Endothelial cell of umbilical vein (primary cell): ENCODE measurements around the gene PRR3.

ENCODE experiments used
- EZH2 ChIP-seq: IDR thresholded peaks from 2 replicates; pipeline ENCODE4 v1.6.1; 2012; ENCODE audit warnings: borderline replicate concordance, low read depth, mild to moderate bottlenecking, moderate library complexity, low read length, inconsistent platforms; ENCODE audit not compliant: severe bottlenecking
- POLR2A ChIP-seq: IDR thresholded peaks from 2 replicates; pipeline ENCODE4 v1.6.1; 2012; ENCODE audit warnings: low read depth, mild to moderate bottlenecking, control low read depth, low read length
- POLR2AphosphoS5 ChIP-seq: IDR thresholded peaks from 2 replicates; pipeline ENCODE4 v1.6.1; 2012; ENCODE audit warnings: low read depth, mild to moderate bottlenecking, control low read depth, low read length, moderate library complexity; ENCODE audit not compliant: insufficient read depth
- TF ChIP-seq, protein P1 (sequence below), 2 donors: IDR thresholded peaks; 1 replicate in 1 of 2; 2 replicates in 1 of 2; pipeline ENCODE4 v1.5.1; 2011; ENCODE audit warnings: low read length in 2 of 2, mild to moderate bottlenecking in 2 of 2, moderate library complexity in 2 of 2, control low read depth in 1 of 2, inconsistent platforms in 1 of 2, low read depth in 1 of 2; ENCODE audit not compliant: insufficient read depth in 1 of 2; ENCODE audit errors: extremely low read depth in 1 of 2

GRCh38 chr6:30510419-30511168, 46.5 kb upstream of the PRR3 start:
- TF ChIP-seq, protein P1, sequence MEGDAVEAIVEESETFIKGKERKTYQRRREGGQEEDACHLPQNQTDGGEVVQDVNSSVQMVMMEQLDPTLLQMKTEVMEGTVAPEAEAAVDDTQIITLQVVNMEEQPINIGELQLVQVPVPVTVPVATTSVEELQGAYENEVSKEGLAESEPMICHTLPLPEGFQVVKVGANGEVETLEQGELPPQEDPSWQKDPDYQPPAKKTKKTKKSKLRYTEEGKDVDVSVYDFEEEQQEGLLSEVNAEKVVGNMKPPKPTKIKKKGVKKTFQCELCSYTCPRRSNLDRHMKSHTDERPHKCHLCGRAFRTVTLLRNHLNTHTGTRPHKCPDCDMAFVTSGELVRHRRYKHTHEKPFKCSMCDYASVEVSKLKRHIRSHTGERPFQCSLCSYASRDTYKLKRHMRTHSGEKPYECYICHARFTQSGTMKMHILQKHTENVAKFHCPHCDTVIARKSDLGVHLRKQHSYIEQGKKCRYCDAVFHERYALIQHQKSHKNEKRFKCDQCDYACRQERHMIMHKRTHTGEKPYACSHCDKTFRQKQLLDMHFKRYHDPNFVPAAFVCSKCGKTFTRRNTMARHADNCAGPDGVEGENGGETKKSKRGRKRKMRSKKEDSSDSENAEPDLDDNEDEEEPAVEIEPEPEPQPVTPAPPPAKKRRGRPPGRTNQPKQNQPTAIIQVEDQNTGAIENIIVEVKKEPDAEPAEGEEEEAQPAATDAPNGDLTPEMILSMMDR (IDR thresholded peaks at IDR 0.05; ENCODE audit: extremely low read depth in 1 of 2, insufficient read depth in 1 of 2, low read depth in 1 of 2, low read length in 2 of 2): no peak
- no peak for TF ChIP-seq EZH2
- no peak for TF ChIP-seq POLR2AphosphoS5
- no peak for TF ChIP-seq POLR2A
